ENCODE results near the gene CCDC144A.
"Not testable (repeated sequence)": the region's sequence is repeated elsewhere in the genome, so short reads cannot be mapped to it uniquely, and the experiment has no call there.

Gene CCDC144A

GRCh38 chr17:16689731-16690281 lies at the start of gene CCDC144A:
Gene CCDC144A, plus strand, starts transcription at chr17:16690241. Its CDS starts 160 bp downstream, at chr17:16690401.
- DNase-seq: not testable (repeated sequence)

GRCh38 chr17:16649585-16649984 lies 40.5 kb upstream of the CCDC144A start:
- DNase-seq: no peak

GRCh38 chr17:16652252-16652651 lies 37.8 kb upstream of the CCDC144A start:
- DNase-seq: no peak

- DNase-seq: peak; percentile 74
These were observed 37.1 kb upstream of the CCDC144A start for GRCh38 chr17:16652847-16653366.

DNA sequence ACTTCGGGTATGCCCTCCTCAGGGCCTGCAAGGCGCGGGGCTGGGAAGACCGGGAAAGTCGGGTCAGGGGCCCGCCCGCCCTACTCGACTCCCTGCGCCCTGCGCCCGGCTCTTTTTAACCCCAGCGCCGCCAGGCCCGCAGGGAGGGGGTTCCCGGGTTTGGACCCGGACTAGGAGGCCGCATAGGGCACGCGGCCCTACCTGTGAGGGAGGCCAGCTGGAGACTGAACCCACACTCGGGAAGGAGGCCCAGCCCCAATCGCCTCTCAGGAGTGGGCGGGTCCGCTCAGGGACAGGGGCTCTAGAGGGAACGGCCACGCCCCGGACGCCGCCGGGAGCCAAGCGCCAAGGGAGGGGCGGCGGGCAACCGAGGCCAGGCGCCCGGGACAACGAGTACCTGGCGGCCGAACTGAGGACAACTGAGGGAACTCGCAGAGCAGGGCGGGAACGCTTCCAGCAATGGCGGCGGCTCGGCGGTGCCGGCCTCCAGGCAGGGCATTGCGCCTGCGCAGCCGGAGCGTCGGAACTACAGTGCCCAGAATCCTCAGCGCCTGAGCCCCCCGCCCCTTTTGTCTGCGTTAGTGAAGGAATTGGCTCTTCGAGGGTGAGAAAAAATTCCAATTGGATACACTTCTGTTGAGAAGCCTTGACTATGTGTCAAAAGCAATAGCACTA lies 36.5 kb upstream of the CCDC144A start, which contains the start of gene ZNF624:
Gene ZNF624, minus strand, starts transcription at position 484 of the 675 bp plus-strand sequence.
- peak; percentile 97 for DNase-seq

- DNase-seq: no peak
These were observed 28.8 kb upstream of the CCDC144A start for GRCh38 chr17:16661217-16661616.

GRCh38 chr17:16662936-16663335 lies 27.1 kb upstream of the CCDC144A start:
- no peak for DNase-seq

- not testable (repeated sequence) for DNase-seq
These were observed 23.5 kb upstream of the CCDC144A start for GRCh38 chr17:16666553-16666906.

GRCh38 chr17:16666907-16667636 lies 23.0 kb upstream of the CCDC144A start:
- not testable (repeated sequence) for DNase-seq

GRCh38 chr17:16676676-16677268 lies 13.3 kb upstream of the CCDC144A start:
- DNase-seq: no peak

DNA sequence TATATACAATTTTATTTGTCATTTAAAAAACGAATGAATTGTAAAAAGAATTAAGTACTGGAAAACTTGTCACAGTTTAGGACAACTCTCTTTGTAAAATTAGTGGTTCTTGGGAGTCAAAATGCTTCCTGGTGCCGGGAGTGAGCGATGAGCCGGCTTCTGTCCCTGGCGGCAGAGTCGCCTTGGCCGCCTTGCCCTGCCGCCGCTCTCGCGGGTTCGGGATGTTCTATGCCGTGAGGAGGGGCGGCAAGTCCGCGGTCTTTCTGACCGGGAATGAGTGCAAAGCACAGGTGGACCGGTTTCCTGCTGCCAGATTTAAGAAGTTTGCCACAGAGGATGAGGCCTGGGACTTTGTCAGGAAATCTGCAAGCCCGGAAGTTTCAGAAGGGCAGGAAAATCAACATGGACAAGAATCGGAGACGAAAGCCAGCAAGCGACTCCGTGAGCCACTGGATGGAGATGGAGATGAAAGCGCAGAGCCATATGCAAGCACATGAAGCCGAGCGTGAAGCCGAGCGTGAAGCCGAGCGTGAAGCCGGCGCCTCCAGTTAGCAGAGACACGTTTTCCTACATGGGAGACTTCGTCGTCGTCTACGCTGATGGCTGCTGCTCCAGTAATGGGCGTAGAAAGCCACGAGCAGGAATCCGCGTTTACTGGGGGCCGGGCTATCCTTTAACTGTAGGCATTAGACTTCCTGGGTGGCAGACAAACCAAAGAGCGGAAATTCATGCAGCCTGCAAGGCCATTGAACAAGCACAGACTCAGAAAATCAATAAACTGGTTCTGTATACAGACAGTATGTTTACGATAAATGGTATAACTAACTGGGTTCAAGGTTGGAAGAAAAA lies 6.5 kb upstream of the CCDC144A start:
- not testable (repeated sequence) for DNase-seq

DNA sequence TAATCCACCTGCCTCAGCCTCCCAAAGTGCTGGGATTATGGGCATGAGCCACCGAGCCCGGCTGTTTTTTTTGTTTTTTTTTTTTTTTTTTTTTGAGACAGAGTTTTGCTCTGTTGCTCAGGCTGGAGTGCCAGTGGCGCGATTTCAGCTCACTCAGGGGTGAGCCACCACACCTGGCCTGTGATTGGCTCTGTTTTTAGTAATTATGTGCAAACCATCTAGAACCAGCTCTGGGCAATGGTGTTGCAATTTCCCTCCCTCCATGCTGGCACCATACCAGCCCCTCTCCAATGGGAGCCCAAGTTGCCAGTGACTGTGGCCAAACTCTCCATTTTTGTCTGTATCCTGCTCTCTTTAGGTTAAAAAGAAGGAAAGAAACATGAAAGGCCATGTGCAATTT lies 4.0 kb upstream of the CCDC144A start:
- DNase-seq: not testable (repeated sequence)

DNA sequence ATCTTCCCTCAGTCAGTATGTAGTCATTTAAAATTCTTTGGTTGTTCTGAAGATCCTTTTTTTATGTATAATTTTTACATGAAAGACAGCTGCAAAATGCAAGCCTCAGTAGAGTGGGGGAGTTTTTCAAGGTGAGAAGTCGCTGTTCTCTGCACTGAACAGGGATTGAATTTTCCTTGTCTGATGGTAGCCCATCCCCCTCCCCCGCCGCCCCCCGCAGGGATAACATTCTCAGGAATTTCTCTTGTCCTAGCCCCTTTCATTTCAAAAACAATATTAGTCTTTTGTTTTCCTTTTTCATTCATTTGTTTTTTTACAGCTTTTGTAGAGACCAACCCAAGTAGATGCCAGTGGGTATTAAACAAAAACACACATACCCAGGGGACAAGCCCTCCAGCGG lies 2.9 kb upstream of the CCDC144A start:
- DNase-seq: not testable (repeated sequence)

DNA sequence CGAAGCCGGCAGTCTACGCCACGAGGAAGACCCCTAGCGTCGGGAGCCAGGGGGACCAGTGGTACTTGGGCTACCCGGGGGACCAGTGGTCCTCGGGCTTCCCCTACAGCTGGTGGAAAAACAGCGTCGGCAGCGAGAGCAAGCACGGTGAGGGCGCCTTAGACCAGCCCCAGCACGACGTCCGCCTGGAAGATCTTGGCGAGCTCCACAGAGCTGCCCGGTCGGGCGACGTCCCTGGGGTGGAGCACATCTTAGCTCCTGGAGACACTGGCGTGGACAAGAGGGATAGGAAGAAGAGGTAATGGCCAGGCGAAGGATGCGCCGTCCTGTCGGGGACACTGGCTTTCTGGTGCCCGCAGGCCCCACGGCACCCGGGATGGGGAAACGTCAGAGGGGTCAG lies 406 bp downstream of the CCDC144A start:
- DNase-seq: not testable (repeated sequence)

- DNase-seq: not testable (repeated sequence)
These were observed 7.6 kb downstream of the CCDC144A start for GRCh38 chr17:16697603-16698002.

GRCh38 chr17:16745492-16746203 lies 55.6 kb downstream of the CCDC144A start:
- not testable (repeated sequence) for DNase-seq

DNA sequence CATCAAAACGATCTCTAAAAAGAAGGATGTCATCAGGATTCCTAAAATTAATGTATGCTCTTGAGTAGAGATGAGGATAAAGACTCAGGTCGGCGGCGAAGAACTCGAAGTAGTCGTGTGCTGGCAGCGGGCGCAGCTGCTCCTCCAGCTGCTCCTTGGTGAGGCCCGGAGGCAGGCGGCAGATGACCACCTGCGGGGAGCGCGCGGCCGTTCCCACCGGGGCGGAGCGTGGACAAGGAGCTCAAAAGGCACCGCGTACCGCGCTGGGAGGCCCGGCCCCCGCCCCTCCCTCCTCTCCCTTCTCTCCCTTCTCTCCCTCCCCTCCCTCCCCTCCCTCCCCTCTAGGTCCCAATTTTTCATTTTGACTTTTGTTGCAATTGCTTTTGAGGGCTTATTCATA lies 56.5 kb downstream of the CCDC144A start:
- not testable (repeated sequence) for DNase-seq

GRCh38 chr17:16750515-16750914 lies 60.5 kb downstream of the CCDC144A start:
- not testable (repeated sequence) for DNase-seq

- peak; percentile 32 for DNase-seq
These were observed 61.3 kb downstream of the CCDC144A start for GRCh38 chr17:16751224-16751923.

- not testable (repeated sequence) for DNase-seq
These were observed 61.9 kb downstream of the CCDC144A start for GRCh38 chr17:16751924-16752287.

GRCh38 chr17:16757520-16757919 lies 67.5 kb downstream of the CCDC144A start:
- not testable (repeated sequence) for DNase-seq
